T-helper 1 cell treated with Interleukin-12 subunit alpha and Interleukin-12 subunit beta and Interleukin-4 antibody, amounts not matched to agents 30 ng/mL and 1 ng/mL, for 36 hours (primary cell): ENCODE measurements around the gene SEMA3B. TPM values are rescaled to one million over a fixed set of nuclear protein-coding genes. Genes with fewer than 3 reads are reported as not detected.
"Not testable (repeated sequence)": the region's sequence is repeated elsewhere in the genome, so short reads cannot be mapped to it uniquely, and the experiment has no call there.

Experiments
- intact Hi-C: fragments of 100-400 bp; cut with micrococcal nuclease; formaldehyde crosslinking; loops from one replicate; pipeline ENCODE4 v1.15.1; 2024
- total RNA-seq: library from RNA; stranded (reverse); gene quantifications from 2 replicates; pipeline ENCODE4 v1.2.3, GENCODE V29; 2022

Gene SEMA3B
- total RNA-seq, 1 donor from 2014 or later, result 1.2 TPM

- intact Hi-C loops, result no loop called here
These were observed 11.7 kb upstream of the SEMA3B start for GRCh38 chr3:50256978-50257890.

GRCh38 chr3:50258029-50258680 lies 10.8 kb upstream of the SEMA3B start:
- intact Hi-C loops, result no loop called here

GRCh38 chr3:50258979-50259378 lies 10.0 kb upstream of the SEMA3B start:
- intact Hi-C loops, result no loop called here

GRCh38 chr3:50259432-50260026 lies 9.4 kb upstream of the SEMA3B start:
- intact Hi-C loops, result loop anchor here (1.0 kb wide), 6 partner anchors 13 to 67 kb away; partner anchors contain the start of genes HYAL3 and NAA80

GRCh38 chr3:50260027-50260941 lies 8.7 kb upstream of the SEMA3B start:
- intact Hi-C loops, result loop anchor here (1.0 kb wide), 6 partner anchors 13 to 68 kb away; partner anchors contain the start of genes HYAL3 and NAA80

GRCh38 chr3:50260942-50261441 lies 8.0 kb upstream of the SEMA3B start:
- intact Hi-C loops, result loop anchor here (1.0 kb wide), 6 partner anchors 12 to 69 kb away; partner anchors contain the start of genes HYAL3 and NAA80

- intact Hi-C loops, result no loop called here
These were observed 7.4 kb upstream of the SEMA3B start for GRCh38 chr3:50261505-50261904.

- intact Hi-C loops, result not testable (repeated sequence)
These were observed 6.7 kb upstream of the SEMA3B start for GRCh38 chr3:50262200-50262599.

GRCh38 chr3:50262778-50263177 lies 6.2 kb upstream of the SEMA3B start:
- intact Hi-C loops, result no loop called here

- intact Hi-C loops, result no loop called here
These were observed 5.2 kb upstream of the SEMA3B start for GRCh38 chr3:50263478-50264382.

- intact Hi-C loops, result no loop called here
These were observed 4.5 kb upstream of the SEMA3B start for GRCh38 chr3:50264383-50264963.

- intact Hi-C loops, result no loop called here
These were observed 3.9 kb upstream of the SEMA3B start for GRCh38 chr3:50264964-50265485.

- intact Hi-C loops, result no loop called here
These were observed 3.4 kb upstream of the SEMA3B start for GRCh38 chr3:50265571-50265970.

- intact Hi-C loops, result no loop called here
These were observed 2.9 kb upstream of the SEMA3B start for GRCh38 chr3:50266017-50266416.

GRCh38 chr3:50266836-50267235 lies 2.1 kb upstream of the SEMA3B start:
- intact Hi-C loops, result no loop called here

- intact Hi-C loops, result no loop called here
These were observed 1.6 kb upstream of the SEMA3B start for GRCh38 chr3:50267280-50267913.

- intact Hi-C loops, result no loop called here
These were observed 671 bp upstream of the SEMA3B start for GRCh38 chr3:50268276-50268675.

GRCh38 chr3:50269460-50269859 lies 513 bp downstream of the SEMA3B start:
- intact Hi-C loops, result no loop called here
